SK-N-SH (cell line): ENCODE results near the gene GALNT11. TPM values are rescaled to one million over a fixed set of nuclear protein-coding genes. Genes with fewer than 3 reads are reported as not detected.

Experiments
- CTCF ChIA-PET: fragments of 300-600, 350-600 bp; formaldehyde crosslinking; extraction: SDS; loops from one replicate; lab custom pipeline; 2021; lab: Yijun Ruan, JAX
- POLR2A ChIA-PET: fragments of 350-600 bp; sonication (Branson Sonifier 250); formaldehyde crosslinking; extraction: SDS; loops from one replicate; lab custom pipeline; 2020; ENCODE audit warnings: antibody characterized with exemption, inconsistent platforms; lab: Yijun Ruan, JAX
- DNase-seq: peaks from one replicate; pipeline ENCODE4 v3.0.0; 2012
- H2AFZ ChIP-seq: fragments of 200-600 bp; sonication (generic); 2 replicates; pipeline ENCODE4 v1.8.1; 2016; ENCODE audit warnings: antibody characterized with exemption, mild to moderate bottlenecking, low read depth
- H3F3A ChIP-seq: fragments of 200-600 bp; sonication (generic); replicated peaks from 2 replicates; pipeline ENCODE3; 2016; ENCODE audit warnings: antibody characterized with exemption, mild to moderate bottlenecking; ENCODE audit not compliant: insufficient read depth
- H3K27ac ChIP-seq, 2 experiments: fragments of 200-500 bp in 1 of 2; fragments of 200-600 bp in 1 of 2; sonication (Bioruptor generic) in 1 of 2; sonication (generic), shearing (Covaris generic) in 1 of 2; 2 replicates each; pipeline versions ENCODE4 v1.5.1 to v1.6.1; 2014 to 2016; ENCODE audit warnings: low read depth in 2 of 2, inconsistent platforms in 1 of 2, low read length in 1 of 2, mild to moderate bottlenecking in 1 of 2, mixed read lengths in 1 of 2
- H3K27me3 ChIP-seq: fragments of 200-600 bp; sonication (generic), shearing (Covaris generic); 2 replicates; pipeline ENCODE4 v1.6.1; 2016; ENCODE audit warnings: mixed run types; ENCODE audit not compliant: insufficient read depth
- H3K36me3 ChIP-seq, 2 experiments: fragments of 200-500 bp in 1 of 2; fragments of 200-600 bp in 1 of 2; sonication (Bioruptor generic) in 1 of 2; sonication (generic) in 1 of 2; replicated peaks in 1 of 2; 2 replicates each; pipeline versions ENCODE3 to v1.5.1; 2014 to 2016; ENCODE audit warnings: low read length in 1 of 2, mild to moderate bottlenecking in 1 of 2; ENCODE audit not compliant: insufficient read depth in 2 of 2, control insufficient read depth in 1 of 2
- H3K4me1 ChIP-seq, 2 experiments: fragments of 200-500 bp in 1 of 2; fragments of 200-600 bp in 1 of 2; sonication (Bioruptor generic) in 1 of 2; sonication (generic), shearing (Covaris generic) in 1 of 2; 2 replicates each; pipeline versions ENCODE4 v1.5.1 to v1.6.1; 2014 to 2016; ENCODE audit warnings: low read depth in 1 of 2, low read length in 1 of 2, mixed run types in 1 of 2; ENCODE audit not compliant: insufficient read depth in 2 of 2, control insufficient read depth in 1 of 2
- H3K4me2 ChIP-seq: fragments of 200-600 bp; sonication (generic), shearing (Covaris generic); 2 replicates; pipeline ENCODE4 v1.6.1; 2017; ENCODE audit warnings: mixed run types
- H3K4me3 ChIP-seq, 2 experiments: fragments of 200-500 bp in 1 of 2; fragments of 200-600 bp in 1 of 2; sonication (Bioruptor generic) in 1 of 2; sonication (generic), shearing (Covaris generic) in 1 of 2; 2 replicates each; pipeline versions ENCODE4 v1.5.1 to v1.8.1; 2014 to 2016; ENCODE audit warnings: low read depth in 2 of 2, inconsistent platforms in 1 of 2, low read length in 1 of 2, mild to moderate bottlenecking in 1 of 2, mixed read lengths in 1 of 2, moderate library complexity in 1 of 2
- H3K79me2 ChIP-seq: fragments of 200-600 bp; sonication (generic); 2 replicates; pipeline ENCODE4 v1.8.1; 2017; ENCODE audit warnings: mild to moderate bottlenecking; ENCODE audit not compliant: insufficient read depth
- H3K9ac ChIP-seq: fragments of 200-600 bp; sonication (generic); 2 replicates; pipeline ENCODE4 v1.6.1; 2017; ENCODE audit warnings: mixed run types
- H3K9me2 ChIP-seq: fragments of 200-600 bp; sonication (generic); 2 replicates; pipeline ENCODE4 v1.6.1; 2017; ENCODE audit warnings: mixed run types
- H3K9me3 ChIP-seq: fragments of 200-600 bp; sonication (generic); 2 replicates; pipeline ENCODE4 v1.6.1; 2017; ENCODE audit warnings: mixed run types, mild to moderate bottlenecking, moderate library complexity
- H4K20me1 ChIP-seq: fragments of 200-600 bp; sonication (generic); 2 replicates; pipeline ENCODE4 v1.6.1; 2017; ENCODE audit warnings: mild to moderate bottlenecking, mixed run types; ENCODE audit not compliant: insufficient read depth
- EP300 ChIP-seq, 2 experiments: IDR thresholded peaks; 2 replicates each; pipeline versions ENCODE4 v1.4.0 to v1.6.1; 2012; ENCODE audit warnings: borderline replicate concordance in 1 of 2, low read depth in 1 of 2, low read length in 1 of 2
- EZH2phosphoT487 ChIP-seq: fragments of 200-600 bp; sonication (generic); IDR thresholded peaks from 2 replicates; pipeline ENCODE4 v1.6.1; 2017; ENCODE audit warnings: low read depth, mixed run types, mild to moderate bottlenecking, antibody characterized with exemption, moderate library complexity, borderline replicate concordance
- FOXJ3 ChIP-seq: sonication (generic); formaldehyde crosslinking; IDR thresholded peaks from 2 replicates; pipeline ENCODE4 v1.5.1; 2020; ENCODE audit warnings: mild to moderate bottlenecking, missing genetic modification reagents
- MEF2A ChIP-seq: IDR thresholded peaks from 2 replicates; pipeline ENCODE4 v1.4.0; 2012; ENCODE audit warnings: low read depth, borderline replicate concordance
- NRF1 ChIP-seq: IDR thresholded peaks from 2 replicates; pipeline ENCODE4 v1.6.1; 2012; ENCODE audit warnings: low read depth, mild to moderate bottlenecking, low read length
- RAD21 ChIP-seq: IDR thresholded peaks from 2 replicates; pipeline ENCODE4 v1.6.1; 2012; ENCODE audit warnings: mild to moderate bottlenecking, low read length
- RFX5 ChIP-seq: IDR thresholded peaks from 2 replicates; pipeline ENCODE4 v1.6.1; 2012; ENCODE audit warnings: mild to moderate bottlenecking, improper control_type of control experiment, low read length
- SMC3 ChIP-seq: IDR thresholded peaks from 2 replicates; pipeline ENCODE4 v1.6.1; 2012; ENCODE audit warnings: low read depth, low read length, improper control_type of control experiment
- TAF1 ChIP-seq: IDR thresholded peaks from 2 replicates; pipeline ENCODE4 v1.6.1; 2012; ENCODE audit warnings: low read depth, mild to moderate bottlenecking, low read length, moderate library complexity, borderline replicate concordance
- TCF12 ChIP-seq: IDR thresholded peaks from 2 replicates; pipeline ENCODE4 v1.4.0; 2012
- TEAD4 ChIP-seq: IDR thresholded peaks from 2 replicates; pipeline ENCODE4 v1.4.0; 2012; ENCODE audit warnings: mild to moderate bottlenecking, borderline replicate concordance; ENCODE audit not compliant: insufficient read depth
- WGBS: methylation state at CpG from one replicate; pipeline ENCODE4 v1.1.6; 2017; ENCODE audit warnings: low lambda C conversion rate; 5-methylcytosine and 5-hydroxymethylcytosine counted together
- polyA plus RNA-seq, 3 experiments: library from polyadenylated mRNA; depleted of rRNA; stranded (reverse); fragments of >200 nt; gene quantifications; 2 replicates each; pipeline ENCODE4 v1.2.3, GENCODE V29; 2012
- TF ChIP-seq, protein P1 (sequence below): IDR thresholded peaks from 2 replicates; pipeline ENCODE4 v1.6.1; 2012; ENCODE audit warnings: mild to moderate bottlenecking, low read depth, low read length, moderate library complexity
- TF ChIP-seq, protein P2 (sequence below): IDR thresholded peaks from 2 replicates; pipeline ENCODE4 v1.4.0; 2012; ENCODE audit warnings: low read depth, borderline replicate concordance
- TF ChIP-seq, protein P3 (sequence below): fragments of 200-600 bp; sonication (generic); IDR thresholded peaks from 2 replicates; pipeline ENCODE4 v1.6.1; 2017; ENCODE audit warnings: antibody characterized with exemption, mild to moderate bottlenecking, moderate library complexity
- TF ChIP-seq, protein P4 (sequence below): fragments of 150-350 bp; IDR thresholded peaks from 2 replicates; pipeline ENCODE4 v1.6.1; 2016; ENCODE audit warnings: mild to moderate bottlenecking, low read depth, low read length

Gene GALNT11
- polyA plus RNA-seq, 1 of the 3 experiments (the other 2 are of a cell fraction), result 70.0 TPM

DNA sequence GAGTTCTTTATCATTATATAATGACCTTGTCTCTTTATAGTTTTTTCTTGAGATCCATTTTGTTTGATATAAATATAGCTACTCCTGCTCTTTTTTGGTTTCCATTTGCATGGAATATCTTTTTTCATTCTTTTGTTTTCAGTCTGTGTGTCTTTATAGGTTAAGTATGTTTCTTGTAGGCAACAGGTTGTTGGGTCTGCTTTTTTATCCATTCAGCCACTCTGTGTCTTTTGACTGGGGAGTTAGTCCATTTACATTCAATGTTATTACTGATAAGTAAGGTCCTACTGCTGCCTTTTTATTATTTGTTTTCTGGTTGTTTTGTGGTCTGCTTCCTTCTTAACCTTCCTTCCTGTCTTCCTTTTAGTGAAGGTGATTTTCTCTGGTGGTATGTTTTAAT is 21.1 kb downstream of the GALNT11 start (continued):
- TF ChIP-seq, protein P1, sequence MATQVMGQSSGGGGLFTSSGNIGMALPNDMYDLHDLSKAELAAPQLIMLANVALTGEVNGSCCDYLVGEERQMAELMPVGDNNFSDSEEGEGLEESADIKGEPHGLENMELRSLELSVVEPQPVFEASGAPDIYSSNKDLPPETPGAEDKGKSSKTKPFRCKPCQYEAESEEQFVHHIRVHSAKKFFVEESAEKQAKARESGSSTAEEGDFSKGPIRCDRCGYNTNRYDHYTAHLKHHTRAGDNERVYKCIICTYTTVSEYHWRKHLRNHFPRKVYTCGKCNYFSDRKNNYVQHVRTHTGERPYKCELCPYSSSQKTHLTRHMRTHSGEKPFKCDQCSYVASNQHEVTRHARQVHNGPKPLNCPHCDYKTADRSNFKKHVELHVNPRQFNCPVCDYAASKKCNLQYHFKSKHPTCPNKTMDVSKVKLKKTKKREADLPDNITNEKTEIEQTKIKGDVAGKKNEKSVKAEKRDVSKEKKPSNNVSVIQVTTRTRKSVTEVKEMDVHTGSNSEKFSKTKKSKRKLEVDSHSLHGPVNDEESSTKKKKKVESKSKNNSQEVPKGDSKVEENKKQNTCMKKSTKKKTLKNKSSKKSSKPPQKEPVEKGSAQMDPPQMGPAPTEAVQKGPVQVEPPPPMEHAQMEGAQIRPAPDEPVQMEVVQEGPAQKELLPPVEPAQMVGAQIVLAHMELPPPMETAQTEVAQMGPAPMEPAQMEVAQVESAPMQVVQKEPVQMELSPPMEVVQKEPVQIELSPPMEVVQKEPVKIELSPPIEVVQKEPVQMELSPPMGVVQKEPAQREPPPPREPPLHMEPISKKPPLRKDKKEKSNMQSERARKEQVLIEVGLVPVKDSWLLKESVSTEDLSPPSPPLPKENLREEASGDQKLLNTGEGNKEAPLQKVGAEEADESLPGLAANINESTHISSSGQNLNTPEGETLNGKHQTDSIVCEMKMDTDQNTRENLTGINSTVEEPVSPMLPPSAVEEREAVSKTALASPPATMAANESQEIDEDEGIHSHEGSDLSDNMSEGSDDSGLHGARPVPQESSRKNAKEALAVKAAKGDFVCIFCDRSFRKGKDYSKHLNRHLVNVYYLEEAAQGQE, result no peak
- TF ChIP-seq TAF1 (no peak), EZH2phosphoT487 (no peak), SMC3 (no peak), RFX5 (no peak), EP300 (IDR thresholded peaks at IDR 0.05; ENCODE audit: borderline replicate concordance in 1 of 2, low read depth in 1 of 2, low read length in 1 of 2) (no peak)
- TF ChIP-seq, protein P2, sequence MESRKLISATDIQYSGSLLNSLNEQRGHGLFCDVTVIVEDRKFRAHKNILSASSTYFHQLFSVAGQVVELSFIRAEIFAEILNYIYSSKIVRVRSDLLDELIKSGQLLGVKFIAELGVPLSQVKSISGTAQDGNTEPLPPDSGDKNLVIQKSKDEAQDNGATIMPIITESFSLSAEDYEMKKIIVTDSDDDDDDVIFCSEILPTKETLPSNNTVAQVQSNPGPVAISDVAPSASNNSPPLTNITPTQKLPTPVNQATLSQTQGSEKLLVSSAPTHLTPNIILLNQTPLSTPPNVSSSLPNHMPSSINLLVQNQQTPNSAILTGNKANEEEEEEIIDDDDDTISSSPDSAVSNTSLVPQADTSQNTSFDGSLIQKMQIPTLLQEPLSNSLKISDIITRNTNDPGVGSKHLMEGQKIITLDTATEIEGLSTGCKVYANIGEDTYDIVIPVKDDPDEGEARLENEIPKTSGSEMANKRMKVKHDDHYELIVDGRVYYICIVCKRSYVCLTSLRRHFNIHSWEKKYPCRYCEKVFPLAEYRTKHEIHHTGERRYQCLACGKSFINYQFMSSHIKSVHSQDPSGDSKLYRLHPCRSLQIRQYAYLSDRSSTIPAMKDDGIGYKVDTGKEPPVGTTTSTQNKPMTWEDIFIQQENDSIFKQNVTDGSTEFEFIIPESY, result no peak

DNA sequence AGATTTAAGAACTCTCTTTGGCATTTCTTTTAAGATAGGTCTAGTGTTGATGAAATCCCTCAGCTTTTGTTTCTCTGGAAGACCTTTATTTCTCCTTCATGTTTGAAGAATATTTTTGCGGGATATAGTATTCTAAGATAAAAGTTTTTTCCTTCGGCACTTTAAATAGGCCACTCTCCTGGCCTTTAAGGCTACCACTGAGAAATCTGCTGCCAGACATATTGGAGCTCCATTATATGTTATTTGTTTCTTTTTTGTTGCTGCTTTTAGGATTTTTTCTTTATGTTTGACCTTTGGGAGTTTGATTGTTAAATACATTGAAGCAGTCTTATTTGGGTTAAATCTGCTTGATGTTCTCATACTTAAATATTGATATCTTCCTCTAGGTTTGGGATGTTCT is 22.6 kb downstream of the GALNT11 start:
- Histone ChIP-seq H3K4me2 (no peak overlapping the region), H3K9me2 (no peaks in the 10 kb centered on the region), H3K79me2 (peaks cover 45% of the 10 kb centered on the region; the same call in 1 of the 2 replicates), H2AFZ (no peak overlapping the region), H3F3A (no peaks in the 10 kb centered on the region), H3K36me3 (no peaks in the 10 kb centered on the region), H3K4me1 (peaks cover 0 to 5% of the 10 kb centered on the region in 2 experiments; a peak in 1 of 4 replicates), H3K27ac (no peak overlapping the region), H3K9me3 (peaks cover 12% of the 10 kb centered on the region; the same call in 1 of the 2 replicates), H3K9ac (no peak overlapping the region), H3K4me3 (no peak overlapping the region), H3K27me3 (no peaks in the 10 kb centered on the region), H4K20me1 (no peaks in the 10 kb centered on the region)
- WGBS, result 95% methylated on average over 2 of the region's 2 CpGs
- ChIA-PET CTCF (no interaction called here), POLR2A (no interaction called here)
- no peak for DNase-seq
- TF ChIP-seq RAD21 (no peak), TEAD4 (no peak), NRF1 (no peak), MEF2A (no peak), RFX5 (no peak), TAF1 (no peak), FOXJ3 (CRISPR knock-in tag) (no peak), TCF12 (no peak)
- TF ChIP-seq, protein P3, sequence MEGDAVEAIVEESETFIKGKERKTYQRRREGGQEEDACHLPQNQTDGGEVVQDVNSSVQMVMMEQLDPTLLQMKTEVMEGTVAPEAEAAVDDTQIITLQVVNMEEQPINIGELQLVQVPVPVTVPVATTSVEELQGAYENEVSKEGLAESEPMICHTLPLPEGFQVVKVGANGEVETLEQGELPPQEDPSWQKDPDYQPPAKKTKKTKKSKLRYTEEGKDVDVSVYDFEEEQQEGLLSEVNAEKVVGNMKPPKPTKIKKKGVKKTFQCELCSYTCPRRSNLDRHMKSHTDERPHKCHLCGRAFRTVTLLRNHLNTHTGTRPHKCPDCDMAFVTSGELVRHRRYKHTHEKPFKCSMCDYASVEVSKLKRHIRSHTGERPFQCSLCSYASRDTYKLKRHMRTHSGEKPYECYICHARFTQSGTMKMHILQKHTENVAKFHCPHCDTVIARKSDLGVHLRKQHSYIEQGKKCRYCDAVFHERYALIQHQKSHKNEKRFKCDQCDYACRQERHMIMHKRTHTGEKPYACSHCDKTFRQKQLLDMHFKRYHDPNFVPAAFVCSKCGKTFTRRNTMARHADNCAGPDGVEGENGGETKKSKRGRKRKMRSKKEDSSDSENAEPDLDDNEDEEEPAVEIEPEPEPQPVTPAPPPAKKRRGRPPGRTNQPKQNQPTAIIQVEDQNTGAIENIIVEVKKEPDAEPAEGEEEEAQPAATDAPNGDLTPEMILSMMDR, result no peak
- TF ChIP-seq, protein P2, result no peak
- TF ChIP-seq, protein P4, sequence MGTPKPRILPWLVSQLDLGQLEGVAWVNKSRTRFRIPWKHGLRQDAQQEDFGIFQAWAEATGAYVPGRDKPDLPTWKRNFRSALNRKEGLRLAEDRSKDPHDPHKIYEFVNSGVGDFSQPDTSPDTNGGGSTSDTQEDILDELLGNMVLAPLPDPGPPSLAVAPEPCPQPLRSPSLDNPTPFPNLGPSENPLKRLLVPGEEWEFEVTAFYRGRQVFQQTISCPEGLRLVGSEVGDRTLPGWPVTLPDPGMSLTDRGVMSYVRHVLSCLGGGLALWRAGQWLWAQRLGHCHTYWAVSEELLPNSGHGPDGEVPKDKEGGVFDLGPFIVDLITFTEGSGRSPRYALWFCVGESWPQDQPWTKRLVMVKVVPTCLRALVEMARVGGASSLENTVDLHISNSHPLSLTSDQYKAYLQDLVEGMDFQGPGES, result no peak
- TF ChIP-seq, protein P1, result no peak
